HG02610 (cell line): ENCODE data around the gene UBE3A.
A peak's percentile ranks its signal among the peaks of the same experiment; 100 is the strongest.
"Not testable (repeated sequence)": the region's sequence is repeated elsewhere in the genome, so short reads cannot be mapped to it uniquely, and the experiment has no call there.

Experiments used
- ATAC-seq: cut with Tn5 transposase; IDR thresholded peaks from one replicate; pipeline ENCODE4 v1.9.1; 2021; ENCODE audit warnings: mild to moderate bottlenecking, moderate library complexity; ENCODE audit not compliant: unreplicated experiment

UBE3A gene

GRCh38 chr15:25438601-25439368 is at the start of gene UBE3A:
Gene UBE3A (minus strand): TSS chr15:25439024. CDS start chr15:25409107, 29,917 bp downstream.
- peak; percentile 90 for ATAC-seq

GRCh38 chr15:25487226-25487884 is 48.5 kb upstream of the UBE3A start:
- no peak for ATAC-seq

GRCh38 chr15:25486051-25486450 is 47.2 kb upstream of the UBE3A start:
- ATAC-seq, result no peak

- ATAC-seq, result no peak
These were observed 42.5 kb upstream of the UBE3A start for GRCh38 chr15:25481208-25481859.

- no peak for ATAC-seq
These were observed 39.5 kb upstream of the UBE3A start for GRCh38 chr15:25478313-25478712.

DNA sequence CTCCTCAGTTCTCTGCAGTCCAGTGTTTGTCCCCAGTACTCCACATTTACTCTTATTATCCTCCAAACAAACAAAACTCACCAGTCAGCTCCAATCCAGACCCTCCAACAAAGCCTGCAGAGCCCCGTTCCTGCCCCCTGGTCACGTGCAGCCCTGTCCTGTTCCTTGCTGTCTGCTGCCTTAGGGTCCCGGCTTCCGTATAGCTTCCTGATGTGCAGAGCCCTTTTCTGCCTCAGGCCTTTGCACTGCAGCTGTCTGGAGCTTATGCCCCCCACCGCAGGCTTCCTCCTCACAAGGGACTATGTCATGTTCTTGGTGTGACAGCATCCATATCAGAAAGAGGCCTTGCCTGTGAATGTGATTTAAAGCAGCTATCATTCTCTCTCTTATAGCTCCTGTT is 39.0 kb upstream of the UBE3A start:
- ATAC-seq, result no peak

DNA sequence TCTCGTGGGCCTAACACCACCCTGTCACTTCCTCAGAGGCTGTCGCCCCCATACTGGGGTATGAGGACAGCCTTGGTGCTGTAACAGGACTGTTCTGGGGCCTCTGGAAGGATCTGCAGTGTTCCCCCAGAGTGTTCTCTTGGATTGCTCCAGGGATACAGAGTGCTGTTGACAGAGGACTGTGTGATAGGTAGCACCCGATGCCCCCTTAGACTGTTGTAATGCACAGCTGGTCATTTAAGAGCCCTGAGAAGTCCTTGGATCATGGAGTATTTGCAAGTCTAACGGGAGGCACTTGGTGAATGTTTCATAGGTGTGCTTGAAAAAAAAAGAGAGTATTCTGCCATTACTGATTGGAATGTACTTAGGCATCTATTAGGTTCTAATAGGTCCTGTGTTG is 35.4 kb upstream of the UBE3A start:
- no peak for ATAC-seq

- no peak for ATAC-seq
These were observed 31.4 kb upstream of the UBE3A start for GRCh38 chr15:25470230-25470629.

- ATAC-seq, result no peak
These were observed 30.6 kb upstream of the UBE3A start for GRCh38 chr15:25469377-25469776.

- ATAC-seq, result no peak
These were observed 29.8 kb upstream of the UBE3A start for GRCh38 chr15:25468611-25469010.

DNA sequence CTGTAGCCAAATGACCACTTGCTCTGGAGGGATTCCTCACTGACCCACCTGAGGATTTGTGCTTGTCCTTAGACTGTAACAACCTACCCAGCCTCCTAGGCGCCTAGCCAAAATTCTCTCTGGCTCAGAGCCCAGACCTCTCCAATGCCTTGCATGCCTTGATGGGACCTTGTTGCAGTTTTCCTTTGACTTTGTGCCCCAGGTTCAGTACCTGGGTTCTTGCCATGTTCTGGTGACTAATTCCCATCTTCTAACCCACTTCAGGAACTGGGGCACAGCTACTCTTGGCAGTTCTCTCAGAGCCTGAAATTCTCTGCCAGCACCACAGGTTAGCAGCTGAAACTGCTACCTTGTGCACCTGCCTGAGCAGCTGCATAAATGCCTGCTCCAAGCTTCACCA is 27.0 kb upstream of the UBE3A start:
- no peak for ATAC-seq

- no peak for ATAC-seq
These were observed 26.0 kb upstream of the UBE3A start for GRCh38 chr15:25464784-25465183.

GRCh38 chr15:25464383-25464782 is 25.6 kb upstream of the UBE3A start:
- ATAC-seq, result no peak

DNA sequence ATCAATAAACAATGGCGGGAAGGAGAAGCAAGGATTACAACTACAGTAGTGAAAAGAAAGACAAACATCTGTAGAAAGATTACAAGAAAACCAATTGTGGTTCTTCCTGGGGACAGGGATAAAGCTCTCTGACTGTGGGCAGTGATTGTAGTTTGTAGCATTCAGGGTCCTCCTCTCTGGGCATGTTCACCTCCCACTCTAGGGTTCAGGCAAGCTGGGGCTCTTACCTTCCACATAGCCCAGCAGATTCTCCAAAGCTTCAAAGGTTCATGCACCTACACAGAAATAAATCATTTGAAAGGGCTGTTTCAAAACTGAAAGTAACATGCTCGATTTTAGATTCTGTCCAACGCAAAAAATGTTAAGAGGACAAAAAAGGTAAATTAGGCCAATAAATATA is 17.4 kb upstream of the UBE3A start:
- ATAC-seq, result no peak

- ATAC-seq, result no peak
These were observed 16.4 kb upstream of the UBE3A start for GRCh38 chr15:25455226-25455625.

DNA sequence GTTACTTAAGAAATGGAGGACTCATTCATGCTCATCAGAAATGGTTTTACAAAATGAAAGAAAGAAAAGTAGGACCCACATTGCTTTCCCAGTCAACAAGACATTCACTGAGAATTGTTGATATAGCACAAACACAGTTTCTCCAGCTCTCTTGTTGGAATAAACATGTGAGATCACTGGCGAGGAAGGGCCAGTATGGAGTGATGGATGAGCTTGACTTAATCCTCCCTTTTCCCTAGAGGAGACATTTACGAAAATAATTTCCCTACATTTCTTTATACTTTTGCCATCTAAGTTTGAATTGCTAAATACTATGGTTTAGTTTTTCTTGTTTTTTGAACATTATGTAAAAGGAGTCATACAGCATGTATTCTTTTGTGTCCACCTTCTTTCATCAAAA is 15.9 kb upstream of the UBE3A start:
- no peak for ATAC-seq

GRCh38 chr15:25453246-25453645 is 14.4 kb upstream of the UBE3A start:
- not testable (repeated sequence) for ATAC-seq

DNA sequence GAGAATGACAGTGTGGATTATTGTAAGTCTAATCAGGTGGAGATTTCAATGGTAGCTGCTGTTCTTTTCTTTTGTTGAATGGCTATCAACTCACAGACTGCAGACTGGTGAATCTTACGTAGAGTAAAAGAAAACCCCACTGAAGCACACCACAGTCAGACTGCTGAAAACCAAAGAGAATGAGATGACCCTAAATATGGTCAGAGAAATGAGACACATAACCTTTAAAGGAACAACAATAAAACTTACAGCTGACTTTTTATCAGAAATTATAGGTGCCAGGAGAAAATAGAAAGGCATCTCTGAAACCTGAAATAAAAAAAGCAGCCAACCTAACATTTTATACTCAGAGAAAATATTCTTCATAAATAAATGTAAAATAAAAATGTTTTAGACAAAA is 12.7 kb upstream of the UBE3A start:
- no peak for ATAC-seq

GRCh38 chr15:25450163-25450562 is 11.3 kb upstream of the UBE3A start:
- ATAC-seq, result no peak

GRCh38 chr15:25446076-25446475 is 7.3 kb upstream of the UBE3A start:
- no peak for ATAC-seq

DNA sequence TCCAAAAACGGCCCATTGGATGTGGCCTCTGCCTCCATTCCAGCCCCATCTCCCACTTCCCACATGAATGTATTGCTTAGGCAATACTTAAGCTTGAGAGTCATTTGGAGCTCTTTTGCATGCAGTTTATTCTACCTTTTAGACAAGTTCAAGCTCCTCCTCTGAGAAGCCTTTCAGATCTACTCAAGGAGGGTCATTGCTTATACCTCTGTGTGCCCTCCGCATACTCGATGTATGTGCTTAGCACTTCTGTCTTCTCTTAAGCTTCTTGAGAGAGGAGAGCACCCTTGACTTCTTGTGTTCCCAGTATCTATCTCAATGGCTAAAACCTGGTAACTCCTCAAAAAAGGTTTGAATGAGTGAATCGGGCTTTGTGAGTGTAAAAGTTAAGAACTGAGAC is 6.6 kb upstream of the UBE3A start:
- no peak for ATAC-seq

DNA sequence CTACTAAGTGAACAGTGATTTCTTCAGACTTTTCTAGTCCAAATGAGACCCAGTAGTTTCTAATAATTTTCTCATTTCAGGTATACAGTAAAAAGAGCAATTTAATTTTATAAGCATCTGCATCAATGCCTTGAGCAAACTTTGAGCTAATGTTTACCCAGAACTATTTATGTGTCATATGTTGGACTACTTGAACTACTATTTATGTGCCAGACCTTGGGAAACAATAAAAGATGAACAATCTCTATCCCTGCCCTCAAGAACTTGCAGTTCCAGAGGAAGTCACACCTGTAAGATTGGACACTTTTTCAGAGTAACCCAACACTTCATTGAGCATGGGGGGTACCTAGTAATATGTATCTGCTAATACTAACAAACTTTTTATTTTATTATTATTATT is 2.3 kb upstream of the UBE3A start:
- ATAC-seq, result no peak
